ENCODE data around the gene RNF169.

RNF169 gene

DNA sequence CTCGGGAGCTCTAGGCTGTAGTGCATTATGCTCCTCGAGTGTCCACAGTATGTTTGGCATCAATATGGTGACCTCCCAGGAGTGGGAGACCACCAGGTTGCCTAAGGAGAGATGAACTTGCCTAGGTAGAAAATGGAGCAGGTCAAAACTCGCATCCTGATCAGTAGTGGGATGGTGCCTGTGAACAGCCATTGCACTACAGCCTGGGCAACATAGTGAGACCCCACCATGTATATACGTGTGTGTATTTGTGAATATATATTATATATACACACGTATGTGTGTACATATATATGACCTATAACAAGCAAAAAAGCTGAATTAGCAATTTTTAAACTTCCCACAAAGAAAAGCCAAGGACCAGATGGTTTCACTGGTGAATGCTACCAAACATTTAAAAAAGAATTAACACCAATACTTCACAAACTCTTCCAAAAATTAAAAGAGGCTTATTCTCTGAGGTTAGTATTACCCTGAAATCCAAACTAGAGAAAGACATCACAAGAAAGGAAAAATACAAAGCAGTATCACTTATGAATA lies 97.4 kb downstream of the RNF169 start:
- H3K9me3 ChIP-seq (ENCODE audit: insufficient read depth, low read length, severe bottlenecking) = no peaks in the 10 kb centered on the region
- no peak overlapping the region for H3K9ac ChIP-seq (ENCODE audit: low read depth, low read length)
- no peak for ATAC-seq (ENCODE audit: insufficient read depth, low read depth)
- TF ChIP-seq EZH2 (IDR thresholded peaks at IDR 0.05; ENCODE audit: borderline replicate concordance, low read depth, low read length, severe bottlenecking) = no peak
- TF ChIP-seq, protein P1, sequence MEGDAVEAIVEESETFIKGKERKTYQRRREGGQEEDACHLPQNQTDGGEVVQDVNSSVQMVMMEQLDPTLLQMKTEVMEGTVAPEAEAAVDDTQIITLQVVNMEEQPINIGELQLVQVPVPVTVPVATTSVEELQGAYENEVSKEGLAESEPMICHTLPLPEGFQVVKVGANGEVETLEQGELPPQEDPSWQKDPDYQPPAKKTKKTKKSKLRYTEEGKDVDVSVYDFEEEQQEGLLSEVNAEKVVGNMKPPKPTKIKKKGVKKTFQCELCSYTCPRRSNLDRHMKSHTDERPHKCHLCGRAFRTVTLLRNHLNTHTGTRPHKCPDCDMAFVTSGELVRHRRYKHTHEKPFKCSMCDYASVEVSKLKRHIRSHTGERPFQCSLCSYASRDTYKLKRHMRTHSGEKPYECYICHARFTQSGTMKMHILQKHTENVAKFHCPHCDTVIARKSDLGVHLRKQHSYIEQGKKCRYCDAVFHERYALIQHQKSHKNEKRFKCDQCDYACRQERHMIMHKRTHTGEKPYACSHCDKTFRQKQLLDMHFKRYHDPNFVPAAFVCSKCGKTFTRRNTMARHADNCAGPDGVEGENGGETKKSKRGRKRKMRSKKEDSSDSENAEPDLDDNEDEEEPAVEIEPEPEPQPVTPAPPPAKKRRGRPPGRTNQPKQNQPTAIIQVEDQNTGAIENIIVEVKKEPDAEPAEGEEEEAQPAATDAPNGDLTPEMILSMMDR (IDR thresholded peaks at IDR 0.05; ENCODE audit: borderline replicate concordance, extremely low read depth, low read length, poor library complexity, severe bottlenecking) = no peak
- H3K4me1 ChIP-seq (ENCODE audit: insufficient read depth, low read length) = no peaks in the 10 kb centered on the region
- H4K20me1 ChIP-seq (ENCODE audit: insufficient read depth, low read length) = no peaks in the 10 kb centered on the region
- no peak for DNase-seq
- H3K4me3 ChIP-seq (ENCODE audit: low read depth in 1 of 2, low read length in 2 of 2) = no peak overlapping the region
- no peaks in the 10 kb centered on the region for H3K79me2 ChIP-seq (ENCODE audit: insufficient read depth, low read length)
- no peaks in the 10 kb centered on the region for H3K27me3 ChIP-seq (ENCODE audit: insufficient read depth, low read length, poor library complexity)
- no peak overlapping the region for H3K27ac ChIP-seq (ENCODE audit: low read length)
- H3K4me2 ChIP-seq (ENCODE audit: insufficient read depth, low read length) = no peak overlapping the region
- H2AFZ ChIP-seq (ENCODE audit: low read depth, low read length) = no peak overlapping the region
- peaks cover 73% of the 10 kb centered on the region for H3K36me3 ChIP-seq (ENCODE audit: insufficient read depth, low read length)

DNA sequence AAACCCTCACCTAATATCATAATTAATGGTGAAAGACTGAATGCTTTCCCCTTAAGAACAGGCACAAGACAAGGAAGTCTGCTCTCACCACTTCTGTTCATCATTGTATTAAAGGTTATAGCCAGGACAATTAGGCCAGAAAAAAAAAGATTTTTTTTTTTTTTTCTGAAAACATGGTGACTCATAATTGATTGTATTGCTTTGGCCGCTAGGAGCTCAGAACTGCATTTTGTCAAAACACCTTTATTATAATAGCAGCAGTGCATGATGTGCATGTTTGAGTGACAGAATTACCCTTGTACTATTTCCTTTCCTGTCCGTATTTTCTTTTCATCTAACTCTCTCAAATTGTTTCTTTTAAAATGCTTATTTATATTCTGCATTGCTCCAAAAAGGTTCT lies 98.1 kb downstream of the RNF169 start:
- H3K27me3 ChIP-seq (ENCODE audit: insufficient read depth, low read length, poor library complexity) = no peaks in the 10 kb centered on the region
- no peak overlapping the region for H3K9ac ChIP-seq (ENCODE audit: low read depth, low read length)
- no peaks in the 10 kb centered on the region for H4K20me1 ChIP-seq (ENCODE audit: insufficient read depth, low read length)
- H3K79me2 ChIP-seq (ENCODE audit: insufficient read depth, low read length) = no peaks in the 10 kb centered on the region
- no peak overlapping the region for H2AFZ ChIP-seq (ENCODE audit: low read depth, low read length)
- no peak overlapping the region for H3K27ac ChIP-seq (ENCODE audit: low read length)
- TF ChIP-seq, protein P1 (IDR thresholded peaks at IDR 0.05; ENCODE audit: borderline replicate concordance, extremely low read depth, low read length, poor library complexity, severe bottlenecking) = no peak
- no peak for TF ChIP-seq EZH2 (IDR thresholded peaks at IDR 0.05; ENCODE audit: borderline replicate concordance, low read depth, low read length, severe bottlenecking)
- ATAC-seq (ENCODE audit: insufficient read depth, low read depth) = no peak
- H3K4me1 ChIP-seq (ENCODE audit: insufficient read depth, low read length) = no peaks in the 10 kb centered on the region
- peaks cover 73% of the 10 kb centered on the region for H3K36me3 ChIP-seq (ENCODE audit: insufficient read depth, low read length)
- H3K9me3 ChIP-seq (ENCODE audit: insufficient read depth, low read length, severe bottlenecking) = no peaks in the 10 kb centered on the region
- no peak overlapping the region for H3K4me2 ChIP-seq (ENCODE audit: insufficient read depth, low read length)
- no peak overlapping the region for H3K4me3 ChIP-seq (ENCODE audit: low read depth in 1 of 2, low read length in 2 of 2)
- DNase-seq = no peak

DNA sequence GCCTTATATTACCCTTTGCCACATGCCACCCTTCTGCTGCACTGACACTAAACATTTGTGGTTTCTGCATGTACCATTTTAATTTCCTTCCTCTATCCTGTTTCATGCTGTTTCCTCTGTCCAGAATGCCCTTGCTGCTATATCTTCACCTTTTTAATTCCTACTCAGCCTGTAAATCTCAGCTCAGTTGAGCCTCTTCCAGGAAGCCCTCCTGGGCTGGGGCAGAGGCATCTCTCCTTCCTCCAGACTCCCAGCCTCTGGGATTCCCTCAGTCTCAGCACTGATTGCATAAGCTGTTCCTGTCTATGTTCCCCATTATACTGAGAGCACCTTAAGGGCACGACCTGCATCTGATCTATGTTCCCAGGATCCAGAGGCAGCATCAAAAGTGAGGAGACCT lies 98.7 kb downstream of the RNF169 start:
- no peak for ATAC-seq (ENCODE audit: insufficient read depth, low read depth)
- H3K4me3 ChIP-seq (ENCODE audit: low read depth in 1 of 2, low read length in 2 of 2) = no peak overlapping the region
- no peaks in the 10 kb centered on the region for H3K79me2 ChIP-seq (ENCODE audit: insufficient read depth, low read length)
- H3K27me3 ChIP-seq (ENCODE audit: insufficient read depth, low read length, poor library complexity) = no peaks in the 10 kb centered on the region
- H3K36me3 ChIP-seq (ENCODE audit: insufficient read depth, low read length) = peaks cover 73% of the 10 kb centered on the region
- no peak overlapping the region for H3K9ac ChIP-seq (ENCODE audit: low read depth, low read length)
- DNase-seq = no peak
- no peaks in the 10 kb centered on the region for H3K4me1 ChIP-seq (ENCODE audit: insufficient read depth, low read length)
- no peak overlapping the region for H2AFZ ChIP-seq (ENCODE audit: low read depth, low read length)
- H4K20me1 ChIP-seq (ENCODE audit: insufficient read depth, low read length) = no peaks in the 10 kb centered on the region
- H3K27ac ChIP-seq (ENCODE audit: low read length) = no peak overlapping the region
- TF ChIP-seq, protein P1 (IDR thresholded peaks at IDR 0.05; ENCODE audit: borderline replicate concordance, extremely low read depth, low read length, poor library complexity, severe bottlenecking) = no peak
- no peak for TF ChIP-seq EZH2 (IDR thresholded peaks at IDR 0.05; ENCODE audit: borderline replicate concordance, low read depth, low read length, severe bottlenecking)
- no peaks in the 10 kb centered on the region for H3K9me3 ChIP-seq (ENCODE audit: insufficient read depth, low read length, severe bottlenecking)
- H3K4me2 ChIP-seq (ENCODE audit: insufficient read depth, low read length) = no peak overlapping the region

DNA sequence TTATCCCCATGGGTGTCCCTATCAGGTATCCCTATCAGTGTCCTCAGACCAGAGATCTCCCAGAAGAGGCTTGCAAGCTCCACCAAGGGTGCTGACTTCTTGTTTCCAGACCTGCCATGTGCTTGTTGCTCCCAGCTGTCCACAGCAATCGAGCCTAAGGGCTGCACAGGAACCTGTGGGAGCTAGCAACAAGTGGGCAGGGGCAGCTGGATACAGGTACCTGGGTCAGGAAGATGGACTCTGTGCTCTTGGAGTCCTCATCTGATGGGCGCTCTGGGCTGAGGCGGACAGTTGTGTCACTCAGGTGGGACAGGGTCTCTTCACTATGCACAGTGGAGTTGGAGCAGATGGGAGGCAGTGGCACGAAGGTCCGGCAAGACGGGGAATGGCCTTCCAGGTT lies 99.2 kb downstream of the RNF169 start:
- H3K4me2 ChIP-seq (ENCODE audit: insufficient read depth, low read length) = no peak overlapping the region
- DNase-seq (no peak), ATAC-seq (ENCODE audit: insufficient read depth, low read depth) (no peak)
- TF ChIP-seq EZH2 (IDR thresholded peaks at IDR 0.05; ENCODE audit: borderline replicate concordance, low read depth, low read length, severe bottlenecking) = no peak
- TF ChIP-seq, protein P1 (IDR thresholded peaks at IDR 0.05; ENCODE audit: borderline replicate concordance, extremely low read depth, low read length, poor library complexity, severe bottlenecking) = no peak
- H3K79me2 ChIP-seq (ENCODE audit: insufficient read depth, low read length) = no peaks in the 10 kb centered on the region
- no peaks in the 10 kb centered on the region for H4K20me1 ChIP-seq (ENCODE audit: insufficient read depth, low read length)
- no peaks in the 10 kb centered on the region for H3K4me1 ChIP-seq (ENCODE audit: insufficient read depth, low read length)
- H3K27me3 ChIP-seq (ENCODE audit: insufficient read depth, low read length, poor library complexity) = no peaks in the 10 kb centered on the region
- no peak overlapping the region for H3K27ac ChIP-seq (ENCODE audit: low read length)
- no peak overlapping the region for H3K9ac ChIP-seq (ENCODE audit: low read depth, low read length)
- no peaks in the 10 kb centered on the region for H3K9me3 ChIP-seq (ENCODE audit: insufficient read depth, low read length, severe bottlenecking)
- no peak overlapping the region for H2AFZ ChIP-seq (ENCODE audit: low read depth, low read length)
- H3K36me3 ChIP-seq (ENCODE audit: insufficient read depth, low read length) = peaks cover 68% of the 10 kb centered on the region
- no peak overlapping the region for H3K4me3 ChIP-seq (ENCODE audit: low read depth in 1 of 2, low read length in 2 of 2)

Measured in DND-41 (cell line).